AG10803 (cell line): Measurements from ENCODE around the gene MTTP.

Source experiments
- DNase-seq: peaks from one replicate; pipeline ENCODE4 v3.0.0; 2010; ENCODE audit warnings: low read depth
- H3K4me3 ChIP-seq: 2 replicates; pipeline ENCODE4 v1.5.1; 2011; ENCODE audit warnings: mild to moderate bottlenecking, low read length, control low read depth
- CTCF ChIP-seq: conservative IDR thresholded peaks from 2 replicates; pipeline ENCODE4 v1.5.1; 2011; ENCODE audit warnings: mild to moderate bottlenecking, low read length, control low read depth, inconsistent platforms

The MTTP gene

GRCh38 chr4:99591757-99592156 lies 17.1 kb downstream of the MTTP start:
- H3K4me3 ChIP-seq: no peak overlapping the region
- no peak for DNase-seq
- TF ChIP-seq CTCF: no peak

GRCh38 chr4:99593781-99594641 lies 19.4 kb downstream of the MTTP start:
- no peak overlapping the region for H3K4me3 ChIP-seq
- DNase-seq: no peak
- TF ChIP-seq CTCF: no peak

- no peak for DNase-seq
- no peak for TF ChIP-seq CTCF
These were observed 20.2 kb downstream of the MTTP start for GRCh38 chr4:99594818-99595217.

GRCh38 chr4:99606716-99607115 lies 32.1 kb downstream of the MTTP start:
- TF ChIP-seq CTCF: no peak
- H3K4me3 ChIP-seq: no peak overlapping the region
- no peak for DNase-seq

More at GRCh38 chr4:99594818-99595217, 20.2 kb downstream of the MTTP start:
- H3K4me3 ChIP-seq: no peak overlapping the region

- TF ChIP-seq CTCF: no peak
- no peak for DNase-seq
These were observed 33.8 kb downstream of the MTTP start for GRCh38 chr4:99608417-99608816.

GRCh38 chr4:99610605-99611175 lies 36.1 kb downstream of the MTTP start:
- no peak for DNase-seq
- TF ChIP-seq CTCF: no peak
- no peak overlapping the region for H3K4me3 ChIP-seq

More at GRCh38 chr4:99608417-99608816, 33.8 kb downstream of the MTTP start:
- no peak overlapping the region for H3K4me3 ChIP-seq

GRCh38 chr4:99612281-99612680 lies 37.7 kb downstream of the MTTP start:
- no peak for TF ChIP-seq CTCF
- H3K4me3 ChIP-seq: no peak overlapping the region
- DNase-seq: no peak
